Measurements from ENCODE around the gene BICD1.
A peak's percentile ranks its signal among the peaks of the same experiment; 100 is the strongest.

The BICD1 gene

DNA sequence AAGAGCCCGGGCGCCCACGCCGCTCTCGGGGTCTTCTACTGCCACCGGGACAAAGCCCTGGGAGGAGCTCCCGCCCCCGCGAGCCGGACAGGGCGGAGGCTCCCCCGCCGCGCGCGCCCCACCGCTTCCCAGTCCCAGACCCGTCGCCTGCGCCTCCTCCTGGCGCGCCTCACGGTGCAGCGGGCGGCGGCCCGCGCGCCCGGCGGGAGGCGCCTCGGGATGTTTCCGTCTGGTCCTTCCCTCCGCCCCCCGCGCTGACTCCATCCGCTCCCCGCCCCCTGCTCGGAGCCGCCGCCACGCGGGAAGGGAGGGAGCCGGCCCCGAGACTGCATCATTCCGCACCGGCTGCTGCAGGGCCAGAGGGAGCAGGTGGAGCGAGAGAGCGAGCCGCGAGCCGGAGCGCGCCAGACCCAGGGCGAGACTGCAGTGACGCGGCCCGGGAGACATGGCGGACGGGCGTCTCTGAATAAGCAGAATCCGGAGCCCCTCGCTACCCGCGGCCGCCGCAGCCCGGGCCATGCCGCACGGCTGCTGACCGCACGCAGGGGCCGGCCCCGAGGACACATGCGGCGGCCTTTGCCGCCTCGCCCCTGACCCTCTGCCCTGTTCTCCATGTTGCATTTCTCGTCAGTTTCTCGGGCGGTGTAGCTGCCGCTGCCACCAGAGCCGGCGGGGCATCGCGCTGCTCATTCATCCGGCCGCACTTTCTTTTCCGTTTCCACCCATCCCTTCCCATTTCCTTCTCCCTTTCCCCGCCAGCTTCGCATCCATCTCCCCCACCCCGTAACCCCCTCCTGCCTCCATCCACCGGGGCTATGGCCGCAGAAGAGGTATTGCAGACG is at the start of gene BICD1:
Gene BICD1 (plus strand): TSS at position 331 of the 842 bp plus-strand sequence. CDS start 485 bp downstream, at position 816.
- TF ChIP-seq ZNF274 (IDR thresholded peaks at IDR 0.05; ENCODE audit: low read depth, low read length): no peak
- H3K4me3 ChIP-seq (ENCODE audit: low read length): peak within 1 kb of the TSS; percentile 73

GRCh38 chr12:32061033-32061432 is 45.6 kb upstream of the BICD1 start:
- TF ChIP-seq ZNF274 (IDR thresholded peaks at IDR 0.05; ENCODE audit: low read depth, low read length): no peak
- no peak overlapping the region for H3K4me3 ChIP-seq (ENCODE audit: low read length)

- no peak overlapping the region for H3K4me3 ChIP-seq (ENCODE audit: low read length)
- TF ChIP-seq ZNF274 (IDR thresholded peaks at IDR 0.05; ENCODE audit: low read depth, low read length): no peak
These were observed 43.8 kb upstream of the BICD1 start for GRCh38 chr12:32062881-32063280.

GRCh38 chr12:32063796-32064195 is 42.9 kb upstream of the BICD1 start:
- no peak overlapping the region for H3K4me3 ChIP-seq (ENCODE audit: low read length)
- no peak for TF ChIP-seq ZNF274 (IDR thresholded peaks at IDR 0.05; ENCODE audit: low read depth, low read length)

DNA sequence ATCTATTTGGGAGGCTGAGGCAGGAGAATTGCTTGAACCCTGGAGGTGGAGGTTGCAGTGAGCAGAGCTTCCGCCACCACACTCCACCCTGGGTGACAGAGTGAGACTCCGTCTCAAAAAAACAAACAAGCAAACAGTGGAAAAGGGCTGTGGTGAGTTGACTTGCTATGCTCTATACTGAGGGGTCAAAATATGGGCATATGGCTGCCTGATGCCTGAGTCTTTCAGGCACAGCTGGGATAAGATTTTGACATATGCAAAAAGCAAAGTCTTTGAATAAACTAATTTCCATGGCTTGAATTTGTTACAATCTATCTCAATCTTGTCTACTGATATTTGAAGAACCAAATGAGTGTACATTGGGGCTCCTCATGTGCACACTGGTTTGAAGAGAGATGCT is 40.4 kb upstream of the BICD1 start:
- TF ChIP-seq ZNF274 (IDR thresholded peaks at IDR 0.05; ENCODE audit: low read depth, low read length): no peak

DNA sequence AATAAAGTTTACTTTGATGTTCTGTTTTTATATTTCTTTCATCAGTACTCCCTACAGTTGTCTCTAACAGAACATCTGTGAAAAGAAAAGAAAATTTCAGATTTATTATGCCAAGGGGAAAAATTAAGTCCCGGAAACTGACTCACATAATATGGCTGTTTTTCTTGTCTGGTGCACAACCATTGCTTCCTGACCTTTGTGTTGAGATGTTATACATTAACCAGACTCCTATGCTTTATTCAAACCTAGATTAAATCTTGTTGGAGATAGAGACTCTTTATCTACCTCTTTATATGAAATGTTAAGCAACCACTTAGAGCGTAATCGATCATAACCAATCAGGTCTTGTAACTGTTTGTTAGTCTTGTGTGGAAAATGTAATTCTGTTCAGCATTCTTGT is 37.6 kb upstream of the BICD1 start:
- no peak for TF ChIP-seq ZNF274 (IDR thresholded peaks at IDR 0.05; ENCODE audit: low read depth, low read length)

More for the DNA sequence above, 40.4 kb upstream of the BICD1 start:
- no peak overlapping the region for H3K4me3 ChIP-seq (ENCODE audit: low read length)

DNA sequence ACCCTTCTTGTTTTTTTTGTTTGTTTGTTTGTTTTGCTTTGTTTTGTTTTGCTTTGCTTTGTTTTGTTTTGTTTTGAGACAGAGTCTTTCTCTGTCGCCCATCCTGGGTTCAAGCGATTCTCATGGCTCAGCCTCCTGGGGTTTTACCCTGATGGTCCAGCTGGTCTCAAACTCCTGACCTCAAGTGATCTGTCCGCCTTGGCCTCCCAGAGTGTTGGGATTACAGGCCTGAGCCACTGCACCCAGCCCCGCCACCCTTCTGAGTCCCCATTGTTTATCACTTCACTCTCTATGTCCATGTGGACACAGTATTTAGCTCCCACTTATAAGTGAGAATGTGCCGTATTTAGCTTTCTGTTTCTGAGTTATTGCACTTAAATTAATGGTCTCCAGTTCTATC is 36.9 kb upstream of the BICD1 start:
- H3K4me3 ChIP-seq (ENCODE audit: low read length): no peak overlapping the region
- TF ChIP-seq ZNF274 (IDR thresholded peaks at IDR 0.05; ENCODE audit: low read depth, low read length): no peak

More for the DNA sequence above, 37.6 kb upstream of the BICD1 start:
- H3K4me3 ChIP-seq (ENCODE audit: low read length): no peak overlapping the region

DNA sequence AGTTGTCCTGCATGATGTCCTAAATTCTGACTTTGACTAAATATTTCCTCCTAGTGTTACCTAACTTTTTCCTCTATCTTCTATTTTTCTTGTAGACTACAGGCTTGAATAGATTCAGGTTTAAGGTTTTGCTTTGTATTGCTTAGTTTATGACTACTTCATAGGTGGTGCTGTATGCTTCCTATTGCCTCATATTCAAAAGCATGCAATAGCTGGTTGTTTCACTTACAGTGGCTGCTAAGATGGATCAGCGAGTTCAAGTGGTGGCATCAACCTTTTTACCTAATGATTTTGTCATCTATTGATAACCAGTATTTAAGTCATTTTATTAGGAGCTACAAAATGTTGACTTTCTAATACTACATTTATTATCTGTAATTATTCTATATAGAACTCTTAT is 36.3 kb upstream of the BICD1 start:
- no peak for TF ChIP-seq ZNF274 (IDR thresholded peaks at IDR 0.05; ENCODE audit: low read depth, low read length)
- H3K4me3 ChIP-seq (ENCODE audit: low read length): no peak overlapping the region

- no peak for TF ChIP-seq ZNF274 (IDR thresholded peaks at IDR 0.05; ENCODE audit: low read depth, low read length)
These were observed 34.5 kb upstream of the BICD1 start for GRCh38 chr12:32072102-32072501.

DNA sequence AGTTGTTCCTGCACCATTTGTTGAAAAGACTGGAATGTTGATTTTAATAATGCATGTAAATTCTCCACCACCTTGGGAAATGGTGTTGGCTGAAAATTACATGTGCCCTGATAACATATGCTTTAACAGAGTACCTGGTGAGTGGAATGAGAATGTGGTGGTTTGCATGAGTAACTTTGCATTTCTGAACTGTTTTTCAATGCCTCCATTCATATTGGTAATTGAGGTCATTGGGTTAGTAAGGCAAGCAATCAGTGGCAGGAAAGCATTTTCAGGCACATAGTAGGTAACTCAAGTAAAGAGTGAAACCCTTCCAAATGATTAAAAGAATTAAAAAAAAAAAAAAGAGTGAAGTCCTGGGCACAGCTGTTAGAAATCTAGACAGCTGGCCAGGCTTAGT is 32.2 kb upstream of the BICD1 start:
- no peak overlapping the region for H3K4me3 ChIP-seq (ENCODE audit: low read length)
- no peak for TF ChIP-seq ZNF274 (IDR thresholded peaks at IDR 0.05; ENCODE audit: low read depth, low read length)

More at GRCh38 chr12:32072102-32072501, 34.5 kb upstream of the BICD1 start:
- no peak overlapping the region for H3K4me3 ChIP-seq (ENCODE audit: low read length)

DNA sequence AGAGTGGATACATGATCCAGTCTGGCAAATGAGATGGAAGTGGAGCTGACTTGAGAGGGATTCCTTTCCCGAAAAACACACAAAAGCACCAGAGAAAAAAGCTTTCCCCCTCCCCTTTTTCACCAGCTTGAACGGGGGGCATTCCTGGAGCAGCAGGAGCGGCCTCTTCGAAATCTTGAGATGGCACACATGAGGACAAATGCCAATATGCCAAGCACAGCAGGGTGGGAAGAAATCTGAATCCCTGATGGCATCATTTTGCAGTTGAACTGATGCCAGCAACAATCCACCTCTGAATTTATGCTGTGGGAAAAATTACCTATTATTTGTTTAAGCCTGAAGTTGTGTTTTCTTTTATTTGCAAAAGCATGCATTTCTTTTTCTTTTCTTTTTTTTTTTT is 29.7 kb upstream of the BICD1 start:
- no peak overlapping the region for H3K4me3 ChIP-seq (ENCODE audit: low read length)
- TF ChIP-seq ZNF274 (IDR thresholded peaks at IDR 0.05; ENCODE audit: low read depth, low read length): no peak

GRCh38 chr12:32080435-32080834 is 26.2 kb upstream of the BICD1 start:
- no peak overlapping the region for H3K4me3 ChIP-seq (ENCODE audit: low read length)
- TF ChIP-seq ZNF274 (IDR thresholded peaks at IDR 0.05; ENCODE audit: low read depth, low read length): no peak

DNA sequence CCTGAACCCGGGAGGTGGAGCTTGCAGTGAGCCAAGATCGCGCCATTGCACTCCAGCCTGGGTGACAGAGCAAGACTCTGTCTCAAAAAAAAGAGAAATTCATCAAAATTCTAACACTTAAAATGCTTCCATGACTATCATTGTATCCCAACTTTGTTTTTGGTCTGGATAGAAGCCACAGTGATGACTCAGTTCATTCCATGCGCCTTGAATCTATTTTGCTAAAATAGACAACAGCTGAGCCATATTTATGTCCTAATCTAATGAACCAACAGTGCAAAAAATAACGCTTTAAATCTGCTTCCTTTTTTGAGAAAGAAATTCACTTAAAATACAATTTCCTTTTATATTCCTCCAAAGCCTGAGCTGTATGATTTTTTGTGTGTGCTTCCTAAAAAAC is 23.2 kb upstream of the BICD1 start:
- H3K4me3 ChIP-seq (ENCODE audit: low read length): no peak overlapping the region
- TF ChIP-seq ZNF274 (IDR thresholded peaks at IDR 0.05; ENCODE audit: low read depth, low read length): no peak

- no peak for TF ChIP-seq ZNF274 (IDR thresholded peaks at IDR 0.05; ENCODE audit: low read depth, low read length)
- no peak overlapping the region for H3K4me3 ChIP-seq (ENCODE audit: low read length)
These were observed 22.5 kb upstream of the BICD1 start for GRCh38 chr12:32084017-32084688.

DNA sequence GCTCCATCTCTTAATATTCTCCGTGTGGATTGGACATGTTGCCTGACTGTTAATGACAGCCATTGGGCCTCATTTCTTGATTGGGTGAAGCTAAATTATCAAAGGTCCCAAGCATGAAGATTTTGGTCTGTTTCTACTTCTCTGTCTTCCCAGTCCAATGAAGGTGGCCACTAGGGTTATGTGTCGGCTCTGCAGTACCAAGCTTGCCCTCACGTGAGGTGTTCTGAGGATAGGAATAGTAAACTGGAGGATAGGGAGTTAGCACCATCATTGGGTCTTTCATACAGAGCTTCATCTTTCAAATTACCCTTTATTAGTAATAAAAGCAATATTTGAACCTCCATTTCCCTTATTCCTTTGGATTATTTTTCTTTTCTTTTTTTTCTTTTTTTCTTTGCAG is 21.9 kb upstream of the BICD1 start:
- H3K4me3 ChIP-seq (ENCODE audit: low read length): no peak overlapping the region
- no peak for TF ChIP-seq ZNF274 (IDR thresholded peaks at IDR 0.05; ENCODE audit: low read depth, low read length)
